GM19239 (cell line): Measurements from ENCODE around the gene CDH2.
"Not testable (repeated sequence)": the region's sequence is repeated elsewhere in the genome, so short reads cannot be mapped to it uniquely, and the experiment has no call there.

Experiments
- DNase-seq: peaks from one replicate; pipeline ENCODE4 v3.0.0; 2011; ENCODE audit warnings: low spot score; ENCODE audit not compliant: insufficient read length
- FAIRE-seq: peaks from 2 replicates; lab custom pipeline; 2011; peaks lifted over from hg19 to GRCh38; lab: Jason Lieb, UNC

Gene CDH2

GRCh38 chr18:27950648-27951228, 226.2 kb downstream of the CDH2 start:
- no peak for DNase-seq
- no peak for FAIRE-seq

- DNase-seq, result no peak
- FAIRE-seq, result no peak
These were observed 227.9 kb downstream of the CDH2 start for GRCh38 chr18:27948986-27949385.

DNA sequence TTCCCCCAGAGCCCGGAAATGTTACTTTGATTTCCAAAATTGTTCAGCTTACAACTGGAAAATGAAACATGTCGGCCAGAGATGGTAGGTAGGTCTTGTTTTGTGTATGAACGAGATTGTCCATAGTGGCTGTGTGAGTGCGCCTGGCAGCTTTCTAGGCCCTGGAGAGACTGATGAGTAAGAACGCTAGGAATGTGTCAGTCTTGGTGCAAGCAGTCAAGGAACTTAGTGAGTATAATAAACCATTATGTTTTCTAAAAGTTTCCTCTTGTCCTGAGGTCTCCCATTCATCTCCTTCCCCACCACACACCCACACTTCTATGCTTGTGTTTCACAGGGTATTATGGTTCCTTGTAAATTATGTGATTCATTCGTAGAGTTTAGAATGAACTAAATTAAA, 234.2 kb downstream of the CDH2 start:
- FAIRE-seq, result no peak
- DNase-seq, result no peak

- DNase-seq, result no peak
- no peak for FAIRE-seq
These were observed 245.4 kb downstream of the CDH2 start for GRCh38 chr18:27931535-27931934.

GRCh38 chr18:27922780-27923179, 254.2 kb downstream of the CDH2 start:
- DNase-seq (no peak), FAIRE-seq (no peak)

DNA sequence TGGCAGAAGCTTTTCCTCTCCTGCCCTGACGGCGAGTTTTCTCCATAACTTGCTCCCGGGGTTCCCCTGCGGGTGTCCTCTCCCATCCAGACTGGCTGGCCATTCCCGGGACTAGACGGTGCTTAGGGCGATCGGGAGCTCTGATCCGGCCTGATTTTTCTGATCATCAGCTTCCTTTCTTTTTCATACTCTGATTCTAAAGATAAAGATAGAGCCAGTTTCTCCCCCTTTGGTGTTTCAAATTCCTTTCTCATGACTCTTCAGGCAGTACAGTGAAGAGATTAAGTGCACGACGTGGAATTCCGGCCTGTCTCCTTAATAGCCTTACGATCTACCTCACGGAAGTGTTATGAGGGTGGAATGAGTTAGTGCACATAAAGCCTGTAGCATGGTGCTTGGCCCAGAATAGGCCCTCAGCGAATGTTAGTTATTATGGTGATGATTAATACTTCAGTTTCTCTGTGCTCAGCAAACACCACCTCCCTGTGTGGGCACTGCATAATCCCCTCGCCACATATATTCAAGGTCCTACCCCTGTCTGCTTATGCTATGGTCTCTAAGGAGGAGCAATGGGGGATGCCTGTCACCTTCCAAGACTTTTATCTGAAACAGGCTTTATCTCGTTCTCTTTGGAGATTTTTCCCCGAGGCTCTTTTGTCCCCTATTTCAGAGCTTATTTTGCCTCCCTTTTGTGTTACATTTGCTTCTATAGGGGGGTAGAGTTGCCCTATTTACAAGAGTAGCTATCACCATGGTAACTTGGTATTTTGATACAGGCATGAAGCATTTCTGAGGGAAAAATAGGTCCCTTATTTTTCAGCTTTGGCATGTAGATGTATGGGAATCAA, 254.8 kb downstream of the CDH2 start:
- FAIRE-seq (no peak), DNase-seq (no peak)

GRCh38 chr18:27921392-27921791, 255.5 kb downstream of the CDH2 start:
- FAIRE-seq, result no peak
- DNase-seq, result no peak

DNA sequence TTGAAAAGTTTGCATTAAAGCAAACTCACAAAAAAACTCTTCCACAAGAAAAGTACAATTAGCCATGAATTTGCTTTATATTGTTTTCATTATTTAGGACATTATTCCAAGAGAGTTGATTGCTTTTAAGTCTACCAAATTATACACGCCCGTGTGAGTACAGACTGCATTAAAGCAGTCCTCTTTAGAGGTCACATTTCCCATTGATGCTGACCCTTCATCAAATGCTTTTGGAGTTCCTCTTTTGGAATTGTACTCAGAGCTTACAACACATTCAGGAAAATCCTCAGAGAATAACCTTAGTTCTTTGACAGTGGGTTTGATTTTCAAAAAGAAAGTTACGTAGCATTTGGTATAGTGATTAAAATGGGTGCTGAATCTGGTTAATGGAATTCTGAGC, 256.1 kb downstream of the CDH2 start:
- no peak for FAIRE-seq
- no peak for DNase-seq

- not testable (repeated sequence) for FAIRE-seq, DNase-seq
These were observed 270.7 kb downstream of the CDH2 start for GRCh38 chr18:27906189-27906588.

GRCh38 chr18:27903906-27904305, 273.0 kb downstream of the CDH2 start:
- FAIRE-seq (no peak), DNase-seq (no peak)

DNA sequence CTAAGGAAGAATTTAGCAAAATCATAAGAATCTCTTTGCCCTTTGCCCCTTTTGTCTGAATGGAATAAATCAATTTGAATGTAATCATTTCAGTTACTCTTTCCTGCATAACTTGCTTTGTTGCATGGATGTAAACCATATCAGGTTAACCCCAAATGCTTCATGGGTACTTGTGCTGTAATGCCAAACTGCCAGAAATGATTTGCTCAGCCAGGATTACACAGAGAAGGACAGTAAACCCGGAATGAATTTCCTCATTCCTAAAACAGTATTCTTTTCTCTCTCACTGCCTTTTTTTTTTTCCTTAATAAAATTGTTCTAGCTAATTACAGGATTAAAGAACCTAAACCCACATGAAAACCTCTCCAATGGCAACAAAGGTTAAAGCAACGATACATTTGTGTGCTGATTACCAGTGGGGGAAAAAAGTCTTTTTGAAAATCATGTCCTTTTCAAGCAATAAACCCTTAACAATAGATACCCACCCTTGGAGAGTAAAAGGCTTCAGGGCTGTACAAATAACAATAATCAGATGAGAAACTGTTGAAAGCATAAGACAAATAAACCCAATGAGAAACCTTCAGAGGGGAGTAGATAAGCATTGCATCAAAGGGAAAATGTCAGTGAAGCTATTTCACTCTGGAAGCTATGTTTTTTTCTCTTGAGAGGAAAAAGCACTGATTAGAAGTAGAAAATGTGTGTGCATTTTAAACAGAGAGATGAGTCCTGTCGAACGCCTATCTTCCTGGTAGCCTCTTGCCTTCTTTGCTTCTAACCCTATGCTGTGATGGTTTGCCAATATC, 275.3 kb downstream of the CDH2 start:
- DNase-seq, result no peak
- no peak for FAIRE-seq
